ENCODE results near the gene RTF1. TPM values are rescaled to one million over a fixed set of nuclear protein-coding genes. Genes with fewer than 3 reads are reported as not detected.

The RTF1 gene
- total RNA-seq, 1 experiment from 2014 or later, result 30.6 TPM

GRCh38 chr15:41474436-41474835 is 57.5 kb downstream of the RTF1 start:
- intact Hi-C loops (cut with micrococcal nuclease), result no loop called here
- Mint-ChIP-seq H3K27ac (ENCODE audit: low read depth, unreplicated experiment) (no peak overlapping the region), H3K4me3 (ENCODE audit: unreplicated experiment) (no peak overlapping the region), H3K9me3 (ENCODE audit: unreplicated experiment) (no peaks in the 10 kb centered on the region), H3K27me3 (ENCODE audit: insufficient read depth, unreplicated experiment) (no peaks in the 10 kb centered on the region), H3K4me1 (ENCODE audit: insufficient read depth, unreplicated experiment) (peaks cover 18% of the 10 kb centered on the region), H3K36me3 (ENCODE audit: insufficient read depth, unreplicated experiment) (peaks cover 97% of the 10 kb centered on the region)
- no peak for TF ChIP-seq CTCF (IDR thresholded peaks at IDR 0.05; ENCODE audit: unreplicated experiment)
- no peak for DNase-seq (ENCODE audit: unreplicated experiment)
- no TSS peak for BruUV-seq (replicated peaks)
- POLR2A ChIA-PET, result interaction anchor here (1.1 kb wide), 1 partner anchor 70 kb away, joined by 3 read pairs; the partner anchor contains the start of gene RPAP1
- CTCF ChIA-PET, result interaction anchor here (0.6 kb wide), 1 partner anchor 33 kb away, joined by 3 read pairs; no protein-coding TSS in a partner anchor

GRCh38 chr15:41474941-41475340 is 58.0 kb downstream of the RTF1 start:
- H3K27me3 Mint-ChIP-seq (ENCODE audit: insufficient read depth, unreplicated experiment), result no peaks in the 10 kb centered on the region
- no peak for TF ChIP-seq CTCF (IDR thresholded peaks at IDR 0.05; ENCODE audit: unreplicated experiment)
- no peak overlapping the region for H3K27ac Mint-ChIP-seq (ENCODE audit: low read depth, unreplicated experiment)
- H3K4me3 Mint-ChIP-seq (ENCODE audit: unreplicated experiment), result no peak overlapping the region
- no TSS peak for BruUV-seq (replicated peaks)
- peaks cover 18% of the 10 kb centered on the region for H3K4me1 Mint-ChIP-seq (ENCODE audit: insufficient read depth, unreplicated experiment)
- H3K9me3 Mint-ChIP-seq (ENCODE audit: unreplicated experiment), result no peaks in the 10 kb centered on the region
- no peak for DNase-seq (ENCODE audit: unreplicated experiment)
- intact Hi-C loops (cut with micrococcal nuclease), result no loop called here
- ChIA-PET POLR2A (interaction anchor here (1.1 to 1.7 kb wide), 3 partner anchors 10 to 69 kb away, joined by 3 to 7 read pairs (median 6); partner anchors contain the start of gene RPAP1), CTCF (interaction anchor here (1.4 to 2.5 kb wide), 2 partner anchors 8 to 33 kb away, joined by 4 to 21 read pairs; no protein-coding TSS in a partner anchor)
- peaks cover 97% of the 10 kb centered on the region for H3K36me3 Mint-ChIP-seq (ENCODE audit: insufficient read depth, unreplicated experiment)

- peak; percentile 89 for DNase-seq (ENCODE audit: unreplicated experiment)
- Mint-ChIP-seq H3K27me3 (ENCODE audit: insufficient read depth, unreplicated experiment) (no peaks in the 10 kb centered on the region), H3K4me1 (ENCODE audit: insufficient read depth, unreplicated experiment) (peaks cover 18% of the 10 kb centered on the region), H3K27ac (ENCODE audit: low read depth, unreplicated experiment) (peak overlapping the region; percentile 92), H3K4me3 (ENCODE audit: unreplicated experiment) (peak overlapping the region; percentile 17), H3K36me3 (ENCODE audit: insufficient read depth, unreplicated experiment) (peaks cover 97% of the 10 kb centered on the region), H3K9me3 (ENCODE audit: unreplicated experiment) (no peaks in the 10 kb centered on the region)
- no peak for TF ChIP-seq CTCF (IDR thresholded peaks at IDR 0.05; ENCODE audit: unreplicated experiment)
- ChIA-PET POLR2A (interaction anchor here (0.5 to 1.8 kb wide), 12 partner anchors 8 to 520 kb away, joined by 3 to 7 read pairs (median 4); partner anchors contain the start of genes ITPKA and RPAP1), CTCF (interaction anchor here (1.4 to 2.5 kb wide), 3 partner anchors 10 to 297 kb away, joined by 4 to 21 read pairs (median 4); no protein-coding TSS in a partner anchor)
- intact Hi-C loops (cut with micrococcal nuclease), result loop anchor here (1.0 to 2.0 kb wide), 3 partner anchors 14 to 68 kb away; partner anchors contain the start of gene RPAP1
- TSS peak; percentile 94 for BruUV-seq (replicated peaks)
Observed at GRCh38 chr15:41476416-41477048, 59.6 kb downstream of the RTF1 start.

GRCh38 chr15:41480396-41481140 is 63.7 kb downstream of the RTF1 start:
- H3K27ac Mint-ChIP-seq (ENCODE audit: low read depth, unreplicated experiment), result no peak overlapping the region
- intact Hi-C loops (cut with micrococcal nuclease), result no loop called here
- no peaks in the 10 kb centered on the region for H3K9me3 Mint-ChIP-seq (ENCODE audit: unreplicated experiment)
- no TSS peak for BruUV-seq (replicated peaks)
- no peak for DNase-seq (ENCODE audit: unreplicated experiment)
- peaks cover 23% of the 10 kb centered on the region for H3K4me1 Mint-ChIP-seq (ENCODE audit: insufficient read depth, unreplicated experiment)
- no peak for TF ChIP-seq CTCF (IDR thresholded peaks at IDR 0.05; ENCODE audit: unreplicated experiment)
- CTCF ChIA-PET, result interaction anchor here (0.8 to 1.0 kb wide), 3 partner anchors 15 to 44 kb away, joined by 3 to 6 read pairs (median 3); no protein-coding TSS in a partner anchor
- POLR2A ChIA-PET, result no interaction called here
- no peaks in the 10 kb centered on the region for H3K27me3 Mint-ChIP-seq (ENCODE audit: insufficient read depth, unreplicated experiment)
- peaks cover 88% of the 10 kb centered on the region for H3K36me3 Mint-ChIP-seq (ENCODE audit: insufficient read depth, unreplicated experiment)
- no peak overlapping the region for H3K4me3 Mint-ChIP-seq (ENCODE audit: unreplicated experiment)

Measured in MCF 10A (cell line).